ENCODE measurements around the gene BICD2.

The BICD2 gene

GRCh38 chr9:92727716-92728700, 36.6 kb downstream of the BICD2 start:
- peak; percentile 61 for DNase-seq (ENCODE audit: low spot score)

GRCh38 chr9:92726971-92727715, 37.5 kb downstream of the BICD2 start:
- peak; percentile 46 for DNase-seq (ENCODE audit: low spot score)

GRCh38 chr9:92726348-92726747, 38.3 kb downstream of the BICD2 start:
- peak; percentile 41 for DNase-seq (ENCODE audit: low spot score)

GRCh38 chr9:92725766-92726165, 38.9 kb downstream of the BICD2 start:
- DNase-seq (ENCODE audit: low spot score), result peak; percentile 55

- DNase-seq (ENCODE audit: low spot score), result peak; percentile 33
These were observed 39.4 kb downstream of the BICD2 start for GRCh38 chr9:92725266-92725545.

GRCh38 chr9:92724528-92725265, 39.9 kb downstream of the BICD2 start:
- DNase-seq (ENCODE audit: low spot score), result no peak

GRCh38 chr9:92723801-92724323, 40.8 kb downstream of the BICD2 start:
- no peak for DNase-seq (ENCODE audit: low spot score)

GRCh38 chr9:92723299-92723625, 41.4 kb downstream of the BICD2 start:
- no peak for DNase-seq (ENCODE audit: low spot score)

GRCh38 chr9:92722386-92723298, 42.0 kb downstream of the BICD2 start:
- DNase-seq (ENCODE audit: low spot score), result no peak

GRCh38 chr9:92721548-92721947, 43.1 kb downstream of the BICD2 start:
- no peak for DNase-seq (ENCODE audit: low spot score)

- no peak for DNase-seq (ENCODE audit: low spot score)
These were observed 43.7 kb downstream of the BICD2 start for GRCh38 chr9:92720807-92721535.

- no peak for DNase-seq (ENCODE audit: low spot score)
These were observed 44.3 kb downstream of the BICD2 start for GRCh38 chr9:92720209-92720765.

GRCh38 chr9:92719028-92719647, 45.5 kb downstream of the BICD2 start:
- DNase-seq (ENCODE audit: low spot score), result no peak

GRCh38 chr9:92718086-92719001, 46.3 kb downstream of the BICD2 start:
- DNase-seq (ENCODE audit: low spot score), result no peak

GRCh38 chr9:92717201-92718085, 47.2 kb downstream of the BICD2 start:
- no peak for DNase-seq (ENCODE audit: low spot score)

- DNase-seq (ENCODE audit: low spot score), result no peak
These were observed 48.1 kb downstream of the BICD2 start for GRCh38 chr9:92716557-92716956.

GRCh38 chr9:92715488-92716231, 49.0 kb downstream of the BICD2 start:
- no peak for DNase-seq (ENCODE audit: low spot score)

Data from left forelimb (tissue), 1 donor.